SK-N-SH (cell line): ENCODE data around the gene PIK3R5.

Experiments used
- CTCF ChIP-seq: fragments of 200-600 bp; sonication (generic); IDR thresholded peaks from 2 replicates; pipeline ENCODE4 v1.6.1; 2017; ENCODE audit warnings: antibody characterized with exemption, mild to moderate bottlenecking, moderate library complexity
- EP300 ChIP-seq, 2 experiments: IDR thresholded peaks; 2 replicates each; pipeline versions ENCODE4 v1.4.0 to v1.6.1; 2012; ENCODE audit warnings: borderline replicate concordance in 1 of 2, low read depth in 1 of 2, low read length in 1 of 2
- NRF1 ChIP-seq: IDR thresholded peaks from 2 replicates; pipeline ENCODE4 v1.6.1; 2012; ENCODE audit warnings: low read depth, mild to moderate bottlenecking, low read length
- PBX3 ChIP-seq: IDR thresholded peaks from 2 replicates; pipeline ENCODE4; 2012
- POLR2AphosphoS5 ChIP-seq: IDR thresholded peaks from 2 replicates; pipeline ENCODE4 v1.6.1; 2012; ENCODE audit warnings: low read depth, low read length
- RAD21 ChIP-seq: IDR thresholded peaks from 2 replicates; pipeline ENCODE4 v1.6.1; 2012; ENCODE audit warnings: mild to moderate bottlenecking, low read length
- SIN3A ChIP-seq: IDR thresholded peaks from 2 replicates; pipeline ENCODE4 v1.6.1; 2012; ENCODE audit warnings: low read depth, mild to moderate bottlenecking, low read length, moderate library complexity, borderline replicate concordance
- TAF1 ChIP-seq: IDR thresholded peaks from 2 replicates; pipeline ENCODE4 v1.6.1; 2012; ENCODE audit warnings: low read depth, mild to moderate bottlenecking, low read length, moderate library complexity, borderline replicate concordance
- TEAD4 ChIP-seq: IDR thresholded peaks from 2 replicates; pipeline ENCODE4 v1.4.0; 2012; ENCODE audit warnings: mild to moderate bottlenecking, borderline replicate concordance; ENCODE audit not compliant: insufficient read depth
- USF1 ChIP-seq: IDR thresholded peaks from 2 replicates; pipeline ENCODE4 v1.4.0; 2012; ENCODE audit warnings: low read depth, borderline replicate concordance

GRCh38 chr17:9006175-9006767 lies 40.8 kb upstream of the PIK3R5 start:
- TF ChIP-seq POLR2AphosphoS5 (no peak), CTCF (no peak), EP300 (IDR thresholded peaks at IDR 0.05; ENCODE audit: borderline replicate concordance in 1 of 2, low read depth in 1 of 2, low read length in 1 of 2) (no peak), USF1 (no peak), PBX3 (no peak), NRF1 (no peak), SIN3A (no peak), TEAD4 (no peak), RAD21 (no peak), TAF1 (no peak)
